Measurements from ENCODE around the gene DLGAP5.
A peak's percentile ranks its signal among the peaks of the same experiment; 100 is the strongest.

The DLGAP5 gene

GRCh38 chr14:55191203-55192053 is at the start of gene DLGAP5:
DLGAP5 (minus strand) TSS chr14:55191585; CDS start chr14:55189179, 2,406 bp downstream.
- peak; percentile 90 to 93 for DNase-seq

- DNase-seq, result no peak
Observed at GRCh38 chr14:55240526-55241178, 49.3 kb upstream of the DLGAP5 start.

- DNase-seq, result no peak
Observed at GRCh38 chr14:55239320-55239719, 47.9 kb upstream of the DLGAP5 start.

GRCh38 chr14:55238019-55238680 is 46.8 kb upstream of the DLGAP5 start:
- peak in 1 of 2 donors; percentile 1 for DNase-seq

- DNase-seq, result no peak
Observed at GRCh38 chr14:55233591-55233990, 42.2 kb upstream of the DLGAP5 start.

GRCh38 chr14:55228261-55228660 is 36.9 kb upstream of the DLGAP5 start:
- no peak for DNase-seq

GRCh38 chr14:55223364-55223763 is 32.0 kb upstream of the DLGAP5 start:
- DNase-seq, result no peak

- no peak for DNase-seq
Observed at GRCh38 chr14:55221968-55222367, 30.6 kb upstream of the DLGAP5 start.

GRCh38 chr14:55221186-55221585 is 29.8 kb upstream of the DLGAP5 start:
- DNase-seq, result no peak

- DNase-seq, result no peak
Observed at GRCh38 chr14:55220230-55220629, 28.8 kb upstream of the DLGAP5 start.

- DNase-seq, result no peak
Observed at GRCh38 chr14:55212634-55213033, 21.2 kb upstream of the DLGAP5 start.

GRCh38 chr14:55207832-55208231 is 16.4 kb upstream of the DLGAP5 start:
- DNase-seq, result no peak

GRCh38 chr14:55206175-55206693 is 14.8 kb upstream of the DLGAP5 start:
- DNase-seq, result no peak

GRCh38 chr14:55201219-55202101 is 10.1 kb upstream of the DLGAP5 start:
- no peak for DNase-seq

GRCh38 chr14:55200651-55201050 is 9.3 kb upstream of the DLGAP5 start:
- DNase-seq, result no peak

GRCh38 chr14:55198749-55199148 is 7.4 kb upstream of the DLGAP5 start:
- DNase-seq, result no peak

GRCh38 chr14:55194656-55195355 is 3.4 kb upstream of the DLGAP5 start:
- no peak for DNase-seq

- no peak for DNase-seq
Observed at GRCh38 chr14:55192054-55192621, 753 bp upstream of the DLGAP5 start.

GRCh38 chr14:55190906-55191202 is 531 bp downstream of the DLGAP5 start:
- DNase-seq, result no peak

GRCh38 chr14:55188686-55189295 is 2.6 kb downstream of the DLGAP5 start:
- DNase-seq, result no peak

- no peak for DNase-seq
Observed at GRCh38 chr14:55180434-55180833, 11.0 kb downstream of the DLGAP5 start.

All from CD4-positive, alpha-beta T cell treated with Interleukin-1 beta for 1 hour (primary cell).